Measurements from ENCODE around the gene TMF1. TPM values are rescaled to one million over a fixed set of nuclear protein-coding genes. Genes with fewer than 3 reads are reported as not detected.

Gene TMF1, protein sequence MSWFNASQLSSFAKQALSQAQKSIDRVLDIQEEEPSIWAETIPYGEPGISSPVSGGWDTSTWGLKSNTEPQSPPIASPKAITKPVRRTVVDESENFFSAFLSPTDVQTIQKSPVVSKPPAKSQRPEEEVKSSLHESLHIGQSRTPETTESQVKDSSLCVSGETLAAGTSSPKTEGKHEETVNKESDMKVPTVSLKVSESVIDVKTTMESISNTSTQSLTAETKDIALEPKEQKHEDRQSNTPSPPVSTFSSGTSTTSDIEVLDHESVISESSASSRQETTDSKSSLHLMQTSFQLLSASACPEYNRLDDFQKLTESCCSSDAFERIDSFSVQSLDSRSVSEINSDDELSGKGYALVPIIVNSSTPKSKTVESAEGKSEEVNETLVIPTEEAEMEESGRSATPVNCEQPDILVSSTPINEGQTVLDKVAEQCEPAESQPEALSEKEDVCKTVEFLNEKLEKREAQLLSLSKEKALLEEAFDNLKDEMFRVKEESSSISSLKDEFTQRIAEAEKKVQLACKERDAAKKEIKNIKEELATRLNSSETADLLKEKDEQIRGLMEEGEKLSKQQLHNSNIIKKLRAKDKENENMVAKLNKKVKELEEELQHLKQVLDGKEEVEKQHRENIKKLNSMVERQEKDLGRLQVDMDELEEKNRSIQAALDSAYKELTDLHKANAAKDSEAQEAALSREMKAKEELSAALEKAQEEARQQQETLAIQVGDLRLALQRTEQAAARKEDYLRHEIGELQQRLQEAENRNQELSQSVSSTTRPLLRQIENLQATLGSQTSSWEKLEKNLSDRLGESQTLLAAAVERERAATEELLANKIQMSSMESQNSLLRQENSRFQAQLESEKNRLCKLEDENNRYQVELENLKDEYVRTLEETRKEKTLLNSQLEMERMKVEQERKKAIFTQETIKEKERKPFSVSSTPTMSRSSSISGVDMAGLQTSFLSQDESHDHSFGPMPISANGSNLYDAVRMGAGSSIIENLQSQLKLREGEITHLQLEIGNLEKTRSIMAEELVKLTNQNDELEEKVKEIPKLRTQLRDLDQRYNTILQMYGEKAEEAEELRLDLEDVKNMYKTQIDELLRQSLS
- 10 to 100 TPM; 38.9 to 42.1 TPM for total RNA-seq

GRCh38 chr3:69051756-69052471 lies at the start of gene TMF1:
TMF1 (minus strand) TSS chr3:69052333; CDS start chr3:69052086, 247 bp downstream.
- H3K27me3 Mint-ChIP-seq = no peaks in the 10 kb centered on the region
- H3K36me3 Mint-ChIP-seq (ENCODE audit: low read depth) = peaks cover 33% of the 10 kb centered on the region
- ATAC-seq (peak; percentile 95), DNase-seq (peak; percentile 99)
- H3K9me3 Mint-ChIP-seq = no peaks in the 10 kb centered on the region
- H3K4me3 Mint-ChIP-seq = peak within 1 kb of the TSS; percentile 87
- peaks cover 41% of the 10 kb centered on the region for H3K4me1 Mint-ChIP-seq (ENCODE audit: low read depth)
- ChIA-PET CTCF (interaction anchor here (0.7 to 2.9 kb wide), 7 partner anchors 11 to 274 kb away, joined by 3 to 15 read pairs (median 5); partner anchors contain the start of gene ARL6IP5), POLR2A (interaction anchor here (0.7 to 3.9 kb wide), 19 partner anchors 8 to 263 kb away, joined by 3 to 24 read pairs (median 5); partner anchors contain the start of genes ARL6IP5 and UBA3)
- peak within 1 kb of the TSS; percentile 90 for H3K27ac Mint-ChIP-seq
- intact Hi-C loops (cut with micrococcal nuclease) = loop anchor here (2.0 kb wide), 1 partner anchor 31 kb away; no protein-coding TSS in a partner anchor
- TF ChIP-seq CTCF (IDR thresholded peaks at IDR 0.05) = no peak

GRCh38 chr3:69099576-69099975 lies 47.4 kb upstream of the TMF1 start:
- TF ChIP-seq CTCF (IDR thresholded peaks at IDR 0.05) = no peak
- DNase-seq (no peak), ATAC-seq (no peak)
- Mint-ChIP-seq H3K27me3 (no peaks in the 10 kb centered on the region), H3K27ac (no peak overlapping the region), H3K4me3 (no peak overlapping the region), H3K4me1 (ENCODE audit: low read depth) (peaks cover 61% of the 10 kb centered on the region), H3K9me3 (peaks cover 3% of the 10 kb centered on the region), H3K36me3 (ENCODE audit: low read depth) (peaks cover 64% of the 10 kb centered on the region)
- intact Hi-C loops (cut with micrococcal nuclease) = no loop called here
- ChIA-PET POLR2A (interaction anchor here (0.7 to 1.2 kb wide), 5 partner anchors 13 to 48 kb away, joined by 3 to 6 read pairs (median 3); partner anchors contain the start of gene TMF1), CTCF (interaction anchor here (0.7 to 1.9 kb wide), 2 partner anchors 14 to 21 kb away, joined by 3 to 7 read pairs; no protein-coding TSS in a partner anchor)

DNA sequence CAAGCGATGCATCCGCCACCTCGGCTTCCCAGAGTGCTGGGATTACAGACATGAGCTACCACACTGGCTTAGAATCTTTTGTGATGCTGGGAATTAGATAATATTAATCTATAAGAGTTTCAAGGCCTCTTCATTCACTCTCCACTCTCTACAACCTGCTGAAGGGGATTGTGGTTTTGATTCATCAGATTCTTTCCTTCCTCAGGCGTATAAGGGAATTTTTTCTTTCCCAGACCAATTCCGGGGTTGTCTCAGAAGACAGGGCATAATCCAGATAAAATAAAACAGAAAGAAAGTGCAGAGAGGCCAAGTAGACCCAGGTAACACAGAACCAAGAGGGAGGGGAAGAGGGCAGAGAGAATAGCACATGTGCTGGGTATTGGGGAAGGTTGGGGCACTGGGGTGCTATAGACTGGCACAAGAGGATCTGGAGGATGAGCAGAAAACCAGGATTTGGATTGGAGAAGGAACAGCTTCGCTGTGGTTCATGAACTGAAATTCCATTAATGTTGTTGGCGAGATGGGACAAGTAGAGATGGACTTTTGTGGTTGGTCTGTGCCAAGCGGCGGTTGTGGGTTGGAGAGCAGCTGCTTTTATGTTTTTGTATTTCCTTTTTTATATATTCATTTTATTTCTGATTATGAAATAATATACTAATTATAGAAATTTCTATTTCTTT lies 45.4 kb upstream of the TMF1 start:
- ChIA-PET CTCF (interaction anchor here (1.9 kb wide), 1 partner anchor 23 kb away, joined by 7 read pairs; no protein-coding TSS in a partner anchor), POLR2A (interaction anchor here (4.4 kb wide), 1 partner anchor 14 kb away, joined by 29 read pairs; the partner anchor contains the start of gene ARL6IP5)
- Mint-ChIP-seq H3K9me3 (peaks cover 3% of the 10 kb centered on the region), H3K27me3 (no peaks in the 10 kb centered on the region), H3K27ac (peak overlapping the region; percentile 94), H3K36me3 (ENCODE audit: low read depth) (peaks cover 63% of the 10 kb centered on the region), H3K4me3 (no peak overlapping the region), H3K4me1 (ENCODE audit: low read depth) (peaks cover 72% of the 10 kb centered on the region)
- no peak for ATAC-seq
- TF ChIP-seq CTCF (IDR thresholded peaks at IDR 0.05) = no peak
- intact Hi-C loops (cut with micrococcal nuclease) = no loop called here
- no peak for DNase-seq

DNA sequence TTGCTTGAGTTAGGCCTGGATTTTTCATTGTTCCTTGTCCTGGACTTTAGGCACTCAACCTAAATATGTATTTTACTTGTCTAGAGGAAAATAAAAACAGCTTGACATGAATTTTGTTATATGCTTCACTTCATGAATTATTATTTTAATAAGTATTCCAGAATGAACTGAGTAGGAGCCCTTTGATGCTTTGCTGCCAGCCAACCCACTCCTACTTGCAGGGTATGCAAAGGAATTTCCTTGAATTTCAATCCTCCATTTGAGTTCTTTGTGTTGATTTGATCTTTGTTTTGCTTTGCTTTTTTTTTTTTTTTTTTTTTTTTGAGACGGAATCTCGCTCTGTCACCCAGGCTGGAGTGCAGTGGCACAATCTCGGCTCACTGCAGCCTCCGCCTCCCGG lies 44.2 kb upstream of the TMF1 start:
- CTCF ChIA-PET = interaction anchor here (0.8 to 1.3 kb wide), 2 partner anchors 10 to 209 kb away, joined by 3 to 4 read pairs; no protein-coding TSS in a partner anchor
- Mint-ChIP-seq H3K4me3 (peak overlapping the region; percentile 61), H3K27ac (peak overlapping the region; percentile 94), H3K27me3 (no peaks in the 10 kb centered on the region), H3K4me1 (ENCODE audit: low read depth) (peaks cover 78% of the 10 kb centered on the region), H3K9me3 (peaks cover 3% of the 10 kb centered on the region), H3K36me3 (ENCODE audit: low read depth) (peaks cover 54% of the 10 kb centered on the region)
- intact Hi-C loops (cut with micrococcal nuclease) = no loop called here
- POLR2A ChIA-PET = interaction anchor here (0.6 to 4.4 kb wide), 3 partner anchors 10 to 58 kb away, joined by 3 to 29 read pairs (median 3); partner anchors contain the start of gene ARL6IP5
- no peak for TF ChIP-seq CTCF (IDR thresholded peaks at IDR 0.05)
- DNase-seq (no peak), ATAC-seq (no peak)

Data from activated CD8-positive, alpha-beta T cell treated with anti-CD3 and anti-CD28 coated beads for 36 hours (primary cell).